ENCODE measurements around the gene MAP3K21. TPM values are rescaled to one million over a fixed set of nuclear protein-coding genes. Genes with fewer than 3 reads are reported as not detected.

Gene MAP3K21
- total and polyA plus RNA-seq, 2 of the 8 experiments (the other 6 are each of a cell fraction or from before 2014, with no cell fraction given): 21.2 to 21.8 TPM

- H3K18ac ChIP-seq (ENCODE audit: extremely low read depth, low read length): no peak overlapping the region
Observed at GRCh38 chr1:233289676-233290075, 37.8 kb upstream of the MAP3K21 start.

More at GRCh38 chr1:233289676-233290075, 37.8 kb upstream of the MAP3K21 start:
- Histone ChIP-seq H3K23ac (ENCODE audit: insufficient read length) (no peak overlapping the region), H3K36me3 (ENCODE audit: control insufficient read depth in 2 of 4, insufficient read depth in 4 of 4, low read length in 3 of 4) (peaks cover 0 to 16% (median 6%) of the 10 kb centered on the region in 4 experiments; a peak in 4 of 8 replicates), H2BK20ac (ENCODE audit: low read length) (no peak overlapping the region), H2AFZ (ENCODE audit: low read length) (no peak overlapping the region), H3K4me1 (replicated peaks in 1 of 4; ENCODE audit: control insufficient read depth in 3 of 4, insufficient read depth in 4 of 4, low read length in 3 of 4) (peaks cover 3 to 27% (median 20%) of the 10 kb centered on the region in 4 experiments), H3K4me2 (ENCODE audit: insufficient read depth in 1 of 2, low read depth in 2 of 2, low read length in 2 of 2) (peak overlapping the region; percentile 21 to 31), H3K79me1 (ENCODE audit: low read depth, low read length) (peaks cover 10% of the 10 kb centered on the region; the same call in 1 of the 2 replicates), H2AK5ac (ENCODE audit: low read depth, low read length) (no peak overlapping the region), H3K79me2 (ENCODE audit: control insufficient read depth in 1 of 2, insufficient read depth in 2 of 2, low read length in 2 of 2) (peaks cover 25 to 85% of the 10 kb centered on the region in 2 experiments), H3K9me3 (ENCODE audit: insufficient read depth in 2 of 2, low read depth in 1 of 2, low read length in 1 of 2) (no peaks in the 10 kb centered on the region), H3K23me2 (ENCODE audit: low read depth, low read length) (no peaks in the 10 kb centered on the region), H4K8ac (ENCODE audit: extremely low read depth, insufficient read depth, low read length) (no peak overlapping the region), H4K5ac (ENCODE audit: insufficient read length, low read depth, low read length) (no peak overlapping the region), H2BK120ac (replicated peaks; ENCODE audit: low read depth, low read length) (no peak overlapping the region), H2BK12ac (ENCODE audit: low read depth, low read length) (no peak overlapping the region), H4K20me1 (replicated peaks in 1 of 2; ENCODE audit: control insufficient read depth in 1 of 2, insufficient read depth in 2 of 2, low read length in 2 of 2) (peaks cover 0 to 2% of the 10 kb centered on the region in 2 experiments), H3K9ac (replicated peaks in 1 of 4; ENCODE audit: extremely low read depth in 1 of 4, low read depth in 3 of 4, low read length in 3 of 4) (no peak overlapping the region), H3K4ac (replicated peaks; ENCODE audit: insufficient read length, low read depth, low read length) (no peak overlapping the region), H3K4me3 (ENCODE audit: extremely low read depth in 1 of 4, insufficient read depth in 2 of 4, low read depth in 3 of 4, low read length in 4 of 4) (peak overlapping the region in 1 of 4 experiments; percentile 2; a peak in 1 of 8 replicates), H3K27ac (ENCODE audit: low read depth, low read length) (peak overlapping the region; percentile 26; the same call in 1 of the 2 replicates), H3K14ac (ENCODE audit: insufficient read length) (no peak overlapping the region), H4K91ac (replicated peaks; ENCODE audit: insufficient read length, low read length) (peak overlapping the region; percentile 75), H2BK15ac (ENCODE audit: low read length) (no peak overlapping the region), H3K27me3 (replicated peaks in 1 of 4; ENCODE audit: control insufficient read depth in 3 of 4, extremely low read depth in 1 of 4, insufficient read depth in 3 of 4, low read length in 3 of 4) (no peaks in the 10 kb centered on the region), H3K56ac (replicated peaks; ENCODE audit: insufficient read length, low read depth, low read length) (no peak overlapping the region), H2BK5ac (ENCODE audit: low read depth, low read length) (peak overlapping the region; percentile 77; the same call in 1 of the 2 replicates)
- 4% methylated on average over 4 of the region's 4 CpGs; no CpG with 5 or more reads in 1 of the 2 experiments for WGBS, 2 experiments (ENCODE audit: extremely low coverage in 1 of 2, insufficient coverage in 1 of 2, insufficient read length in 1 of 2, insufficient replicate concordance in 2 of 2, low coverage in 1 of 2, low lambda C conversion rate in 2 of 2, missing lambda C conversion rate in 1 of 2)
- DNase-seq (ENCODE audit: low read depth in 1 of 2, low spot score in 2 of 2) (peak in 1 of 2 experiments; percentile 76), FAIRE-seq (peak; percentile 91)
- peak in 1 of 2 experiments; percentile 48; a peak in 1 of 4 replicates for TF ChIP-seq HDAC2 (IDR thresholded peaks at IDR 0.05; ENCODE audit: borderline replicate concordance in 1 of 2, low read depth in 2 of 2, low read length in 2 of 2)
- TF ChIP-seq, protein P1, sequence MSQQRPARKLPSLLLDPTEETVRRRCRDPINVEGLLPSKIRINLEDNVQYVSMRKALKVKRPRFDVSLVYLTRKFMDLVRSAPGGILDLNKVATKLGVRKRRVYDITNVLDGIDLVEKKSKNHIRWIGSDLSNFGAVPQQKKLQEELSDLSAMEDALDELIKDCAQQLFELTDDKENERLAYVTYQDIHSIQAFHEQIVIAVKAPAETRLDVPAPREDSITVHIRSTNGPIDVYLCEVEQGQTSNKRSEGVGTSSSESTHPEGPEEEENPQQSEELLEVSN (IDR thresholded peaks at IDR 0.05): peak; percentile 68
- peak; percentile 83 for TF ChIP-seq TEAD4 (IDR thresholded peaks at IDR 0.05; ENCODE audit: low read depth, low read length)
- TF ChIP-seq NANOG (IDR thresholded peaks at IDR 0.05; ENCODE audit: insufficient read depth, low read depth, low read length, poor library complexity, severe bottlenecking): peak; percentile 84
- TF ChIP-seq JUND (IDR thresholded peaks at IDR 0.05; ENCODE audit: low read length): no peak
- TF ChIP-seq EP300 (IDR thresholded peaks at IDR 0.05; ENCODE audit: borderline replicate concordance in 1 of 2, low read depth in 2 of 2, low read length in 2 of 2): no peak
- no peak for TF ChIP-seq ASH2L (IDR thresholded peaks at IDR 0.05; ENCODE audit: low read length)
- no peak for TF ChIP-seq POU5F1 (IDR thresholded peaks at IDR 0.05; ENCODE audit: low read depth, low read length)
- TF ChIP-seq SUZ12 (IDR thresholded peaks at IDR 0.05; ENCODE audit: low read length): no peak
- peak; percentile 88 for TF ChIP-seq MAX (IDR thresholded peaks at IDR 0.05)
- ChIA-PET POLR2A (ENCODE audit: partially characterized antibody) (interaction anchor here (1.1 kb wide), 1 partner anchor 11 kb away, joined by 3 read pairs; no protein-coding TSS in a partner anchor), CTCF (ENCODE audit: partially characterized antibody) (no interaction called here)

All from H1 (cell line).